Stomach (tissue), 9 donors: Measurements from ENCODE around the gene BIN1. TPM values are rescaled to one million over a fixed set of nuclear protein-coding genes. Genes with fewer than 3 reads are reported as not detected.
A peak's percentile ranks its signal among the peaks of the same experiment; 100 is the strongest.

Experiments
- DNase-seq, 2 donors: peaks; one replicate each; pipeline versions ENCODE4 v3.0.0 to v3.0.0-alpha.2; 2013 to 2019
- H3K27ac ChIP-seq, 5 donors: fragments of 200-600 bp in 4 of 5; sonication (generic) in 4 of 5; one replicate each; pipeline ENCODE4 v1.5.1; 2013 to 2019; ENCODE audit warnings: mild to moderate bottlenecking in 1 of 5, moderate library complexity in 1 of 5
- H3K27me3 ChIP-seq, 3 donors: fragments of 200-600 bp; sonication (generic); one replicate each; pipeline ENCODE4 v1.5.1; 2017 to 2019; ENCODE audit warnings: mixed run types in 1 of 3
- H3K36me3 ChIP-seq, 4 donors: fragments of 200-600 bp; sonication (generic); 1 replicate in 3 of 4; 2 replicates in 1 of 4; pipeline ENCODE4 v1.5.1; 2016 to 2019
- H3K4me1 ChIP-seq, 4 donors: fragments of 200-600 bp; sonication (generic); one replicate each; pipeline ENCODE4 v1.5.1; 2016 to 2019
- H3K4me3 ChIP-seq, 4 donors: fragments of 200-600 bp; sonication (generic) in 3 of 4; one replicate each; pipeline ENCODE4 v1.5.1; 2016 to 2019; ENCODE audit warnings: mild to moderate bottlenecking in 1 of 4
- H3K9me3 ChIP-seq, 4 donors: fragments of 200-600 bp; sonication (generic); one replicate each; pipeline ENCODE4 v1.5.1; 2016 to 2019
- EP300 ChIP-seq: sonication (generic); formaldehyde crosslinking; IDR thresholded peaks from one replicate; pipeline ENCODE4 v1.6.1; 2017; ENCODE audit warnings: antibody characterized with exemption
- POLR2A ChIP-seq, 4 donors: fragments of 450-650 bp; IDR thresholded peaks; one replicate each; pipeline ENCODE4 v1.6.1; 2016; ENCODE audit warnings: antibody characterized with exemption in 4 of 4, control low read depth in 2 of 4, mild to moderate bottlenecking in 1 of 4, moderate library complexity in 1 of 4
- POLR2AphosphoS5 ChIP-seq, 3 donors: sonication (generic); formaldehyde crosslinking; IDR thresholded peaks; one replicate each; pipeline ENCODE4 v1.6.1; 2016; ENCODE audit warnings: antibody characterized with exemption in 3 of 3
- WGBS, 5 donors: extraction: QIAGEN DNeasy Blood & Tissue Kit in 3 of 5; methylation state at CpG; one replicate each; pipeline versions ENCODE4 v1.1.5 to v1.1.7; 2013 to 2018; 5-methylcytosine and 5-hydroxymethylcytosine counted together
- intact Hi-C: fragments of 100-400 bp; cut with DNase I; formaldehyde crosslinking; loops from one replicate; pipeline ENCODE4 v1.15.1; 2023; ENCODE audit warnings: low total_unique reads
- polyA plus RNA-seq, 3 donors: library from polyadenylated mRNA; stranded (reverse); fragments of 200-250 nt; gene quantifications; one replicate each; pipeline ENCODE4 v1.2.3, GENCODE V29; 2013
- total RNA-seq, 5 donors: library from RNA; depleted of rRNA; stranded (reverse); fragments of >200 nt; gene quantifications; one replicate each; pipeline versions ENCODE4 v1.1.0 to v1.2.3, GENCODE V29; 2014 to 2016
- TF ChIP-seq, protein P1 (sequence below), 7 experiments: fragments of 450-650 bp in 4 of 7; fragments of 200-600 bp in 3 of 7; sonication (generic) in 3 of 7; IDR thresholded peaks; one replicate each; pipeline ENCODE4 v1.5.1; 2016 to 2019; ENCODE audit warnings: antibody characterized with exemption in 7 of 7, control low read depth in 2 of 7, mild to moderate bottlenecking in 1 of 7
- donor health status: healthy with polysubstance abuse.
- donor health status: Bipolar disorder and iron deficiency.
- donor health status: healthy.

The BIN1 gene
- total and polyA plus RNA-seq, 8 donors, result 39.1 to 175 (median 47.8) TPM

DNA sequence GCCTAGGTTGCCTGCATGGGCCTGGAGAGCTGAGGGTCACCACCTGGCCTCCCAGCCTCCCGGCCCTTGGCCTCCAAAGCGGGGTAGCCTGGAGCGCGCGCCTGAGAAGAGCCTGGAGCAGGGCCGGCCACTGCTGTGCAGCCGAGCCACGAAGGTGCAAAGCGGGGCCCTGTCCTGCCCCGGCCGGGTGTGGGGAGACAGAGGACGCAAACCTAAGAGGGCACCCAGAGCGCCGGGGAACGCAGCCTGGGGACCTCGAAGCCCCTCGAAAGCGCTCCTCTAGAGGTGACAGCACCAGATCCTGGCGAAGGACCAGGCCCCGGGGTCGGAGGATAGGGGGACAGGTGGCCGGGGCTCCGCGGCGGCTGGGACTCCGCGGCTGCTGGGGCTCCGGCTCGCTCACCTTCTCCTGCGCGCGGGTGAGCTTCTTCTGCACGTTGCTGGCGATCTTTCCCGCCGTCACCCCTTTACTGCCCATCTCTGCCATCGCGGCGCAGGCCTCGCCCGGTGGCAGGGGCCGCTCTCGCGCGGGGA, 430 bp downstream of the BIN1 start:
- no peaks in the 10 kb centered on the region for H3K9me3 ChIP-seq
- peak overlapping the region; percentile 64 to 87 (median 80) for H3K4me3 ChIP-seq
- 0% methylated on average over 1 to 45 of the region's 45 CpGs for WGBS, 5 donors
- no peaks in the 10 kb centered on the region for H3K36me3 ChIP-seq
- intact Hi-C loops, result no loop called here
- TF ChIP-seq POLR2AphosphoS5 (IDR thresholded peaks at IDR 0.05) (no peak), EP300 (no peak), POLR2A (IDR thresholded peaks at IDR 0.05) (no peak)
- TF ChIP-seq, protein P1, sequence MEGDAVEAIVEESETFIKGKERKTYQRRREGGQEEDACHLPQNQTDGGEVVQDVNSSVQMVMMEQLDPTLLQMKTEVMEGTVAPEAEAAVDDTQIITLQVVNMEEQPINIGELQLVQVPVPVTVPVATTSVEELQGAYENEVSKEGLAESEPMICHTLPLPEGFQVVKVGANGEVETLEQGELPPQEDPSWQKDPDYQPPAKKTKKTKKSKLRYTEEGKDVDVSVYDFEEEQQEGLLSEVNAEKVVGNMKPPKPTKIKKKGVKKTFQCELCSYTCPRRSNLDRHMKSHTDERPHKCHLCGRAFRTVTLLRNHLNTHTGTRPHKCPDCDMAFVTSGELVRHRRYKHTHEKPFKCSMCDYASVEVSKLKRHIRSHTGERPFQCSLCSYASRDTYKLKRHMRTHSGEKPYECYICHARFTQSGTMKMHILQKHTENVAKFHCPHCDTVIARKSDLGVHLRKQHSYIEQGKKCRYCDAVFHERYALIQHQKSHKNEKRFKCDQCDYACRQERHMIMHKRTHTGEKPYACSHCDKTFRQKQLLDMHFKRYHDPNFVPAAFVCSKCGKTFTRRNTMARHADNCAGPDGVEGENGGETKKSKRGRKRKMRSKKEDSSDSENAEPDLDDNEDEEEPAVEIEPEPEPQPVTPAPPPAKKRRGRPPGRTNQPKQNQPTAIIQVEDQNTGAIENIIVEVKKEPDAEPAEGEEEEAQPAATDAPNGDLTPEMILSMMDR (IDR thresholded peaks at IDR 0.05), result no peak
- H3K4me1 ChIP-seq, result peaks cover 34 to 60% (median 55%) of the 10 kb centered on the region in 4 donors
- no peaks in the 10 kb centered on the region for H3K27me3 ChIP-seq
- peak in 1 of 2 donors; percentile 38 for DNase-seq
- peak overlapping the region; percentile 86 to 94 (median 91) for H3K27ac ChIP-seq

DNA sequence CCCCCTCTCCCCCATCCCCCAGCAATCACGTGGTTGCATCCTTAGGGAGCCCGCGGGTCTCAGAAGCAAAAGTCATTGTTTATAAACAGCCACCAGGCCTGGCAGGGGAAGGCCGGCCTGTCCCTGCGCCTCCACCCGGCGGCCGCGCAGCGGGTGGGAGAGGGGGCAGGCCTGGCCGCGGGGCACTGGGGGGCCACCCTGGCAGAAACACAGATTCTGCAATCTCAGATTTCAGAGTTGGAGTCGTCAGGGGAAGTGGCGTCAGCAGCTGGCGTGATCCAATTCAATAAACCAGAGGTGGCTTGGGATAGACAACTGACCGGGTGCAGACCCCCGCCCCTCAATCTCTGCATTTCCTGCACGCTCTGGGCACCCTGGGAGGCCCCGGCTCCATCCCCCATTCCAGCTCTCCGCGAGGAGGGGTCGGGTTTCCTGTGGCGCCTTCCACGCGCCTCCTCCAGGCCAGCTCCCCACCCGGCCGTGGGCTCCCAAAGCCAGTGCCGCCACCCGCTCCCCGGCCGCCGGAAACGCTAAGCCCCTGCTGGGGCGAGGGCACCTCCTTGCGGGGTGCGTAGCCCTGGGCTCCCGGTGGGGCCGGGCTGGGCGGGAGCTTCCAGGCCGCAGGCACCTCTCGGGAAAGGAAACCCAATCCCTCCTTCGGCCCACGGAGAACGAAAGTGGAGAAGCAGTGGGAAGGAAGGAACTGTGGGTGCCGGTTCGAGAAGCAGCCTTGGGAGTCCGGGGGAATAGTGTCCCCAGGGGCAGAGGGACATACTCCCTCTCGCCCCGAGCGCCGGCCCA, 1.1 kb downstream of the BIN1 start:
- Histone ChIP-seq H3K27ac (peak overlapping the region; percentile 86 to 94 (median 91)), H3K36me3 (no peaks in the 10 kb centered on the region), H3K4me1 (peaks cover 38 to 64% (median 60%) of the 10 kb centered on the region in 4 donors), H3K9me3 (no peaks in the 10 kb centered on the region), H3K27me3 (no peaks in the 10 kb centered on the region), H3K4me3 (peak overlapping the region; percentile 64 to 87 (median 80))
- intact Hi-C loops, result no loop called here
- peak in 1 of 2 donors; percentile 80 for DNase-seq
- WGBS, 5 donors, result 1 to 3% (median 2%) methylated on average over 28 to 51 of the region's 51 CpGs
- TF ChIP-seq, protein P1 (IDR thresholded peaks at IDR 0.05), result no peak
- no peak for TF ChIP-seq POLR2A (IDR thresholded peaks at IDR 0.05)
- TF ChIP-seq POLR2AphosphoS5 (IDR thresholded peaks at IDR 0.05), result no peak
- TF ChIP-seq EP300, result no peak

DNA sequence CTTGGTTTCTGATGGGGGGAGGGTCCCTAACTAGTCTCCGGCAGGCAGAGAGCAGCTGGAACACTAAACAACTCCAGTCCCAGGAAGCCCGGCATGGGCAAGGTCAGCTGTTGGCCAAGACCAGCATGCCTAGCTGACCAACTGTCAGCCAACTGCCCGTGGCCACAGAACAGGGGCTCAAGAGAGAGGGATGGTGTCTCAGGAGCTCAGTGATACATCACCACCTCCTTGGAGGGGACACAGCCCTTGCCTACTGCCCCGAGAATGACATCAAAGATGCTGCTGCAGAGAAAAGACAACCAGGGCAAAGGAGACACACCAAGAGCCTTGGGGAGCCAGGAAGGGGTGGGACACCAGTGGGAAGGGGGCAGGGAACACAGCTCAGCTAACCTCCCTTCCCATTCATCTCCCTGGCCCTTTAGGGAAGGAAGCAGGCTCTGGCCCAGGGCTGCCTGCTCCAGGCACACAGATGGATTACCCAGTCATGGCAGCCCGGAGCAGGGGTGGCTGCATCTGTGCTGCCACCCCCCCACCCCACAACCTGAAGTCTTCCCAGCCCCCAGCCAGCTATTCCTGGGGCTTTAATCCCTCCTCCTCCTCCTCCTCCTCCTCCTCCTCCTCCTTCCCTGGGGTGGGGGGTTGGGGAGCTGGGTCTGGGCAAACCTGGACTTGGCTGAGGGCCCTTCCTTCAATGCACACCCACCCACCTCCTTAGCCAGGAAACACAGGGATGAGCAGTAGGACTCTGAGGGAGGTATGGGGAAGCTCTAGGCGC, 1.9 kb downstream of the BIN1 start:
- H3K27ac ChIP-seq, result peak overlapping the region; percentile 86 to 94 (median 91)
- peak in 1 of 2 donors; percentile 17 for DNase-seq
- intact Hi-C loops, result no loop called here

More for the DNA sequence above, 1.9 kb downstream of the BIN1 start:
- Histone ChIP-seq H3K4me1 (peaks cover 46 to 72% (median 67%) of the 10 kb centered on the region in 4 donors), H3K27me3 (no peaks in the 10 kb centered on the region), H3K9me3 (no peaks in the 10 kb centered on the region), H3K36me3 (no peaks in the 10 kb centered on the region), H3K4me3 (peak overlapping the region; percentile 64 to 87 (median 80))
- TF ChIP-seq POLR2A (IDR thresholded peaks at IDR 0.05) (no peak), EP300 (no peak), POLR2AphosphoS5 (IDR thresholded peaks at IDR 0.05) (no peak)
- TF ChIP-seq, protein P1 (IDR thresholded peaks at IDR 0.05), result no peak
- 49 to 69% (median 58%) methylated on average over 5 to 6 of the region's 6 CpGs for WGBS, 5 donors
